HG03039 (cell line): Measurements from ENCODE around the gene TARS3.

Source experiments
- ATAC-seq: cut with Tn5 transposase; IDR thresholded peaks from one replicate; pipeline ENCODE4 v1.9.1; 2021; ENCODE audit warnings: mild to moderate bottlenecking, moderate library complexity; ENCODE audit not compliant: unreplicated experiment

TARS3 gene

GRCh38 chr15:101625980-101626379 lies 98.3 kb downstream of the TARS3 start:
- no peak for ATAC-seq

GRCh38 chr15:101625184-101625583 lies 99.1 kb downstream of the TARS3 start:
- no peak for ATAC-seq

GRCh38 chr15:101623367-101624304 lies 100.6 kb downstream of the TARS3 start:
- ATAC-seq: no peak

- no peak for ATAC-seq
Measured at GRCh38 chr15:101621961-101622360, 102.3 kb downstream of the TARS3 start.

- ATAC-seq: no peak
Measured at GRCh38 chr15:101620671-101621070, 103.6 kb downstream of the TARS3 start.

GRCh38 chr15:101619615-101619865 lies 104.7 kb downstream of the TARS3 start:
- ATAC-seq: no peak

GRCh38 chr15:101618851-101619614 lies 105.2 kb downstream of the TARS3 start:
- no peak for ATAC-seq

GRCh38 chr15:101618076-101618475 lies 106.2 kb downstream of the TARS3 start:
- ATAC-seq: no peak

- no peak for ATAC-seq
Measured at GRCh38 chr15:101617390-101617965, 106.8 kb downstream of the TARS3 start.

GRCh38 chr15:101615986-101616848 lies 108.1 kb downstream of the TARS3 start:
- no peak for ATAC-seq

- ATAC-seq: no peak
Measured at GRCh38 chr15:101615414-101615985, 108.8 kb downstream of the TARS3 start.

GRCh38 chr15:101614761-101615160 lies 109.5 kb downstream of the TARS3 start:
- ATAC-seq: no peak

GRCh38 chr15:101614001-101614585 lies 110.2 kb downstream of the TARS3 start:
- ATAC-seq: no peak

- ATAC-seq: no peak
Measured at GRCh38 chr15:101613130-101614000, 110.9 kb downstream of the TARS3 start.

- ATAC-seq: no peak
Measured at GRCh38 chr15:101612676-101613075, 111.6 kb downstream of the TARS3 start.

GRCh38 chr15:101611580-101612299 lies 112.5 kb downstream of the TARS3 start:
- ATAC-seq: no peak

- ATAC-seq: no peak
Measured at GRCh38 chr15:101611007-101611406, 113.3 kb downstream of the TARS3 start.

GRCh38 chr15:101610611-101611000 lies 113.7 kb downstream of the TARS3 start:
- no peak for ATAC-seq
